Duodenal mucosa (tissue), 2 donors: Measurements from ENCODE around the gene CNN2.

ENCODE experiments used
- H3K27ac ChIP-seq: one replicate; pipeline ENCODE4 v1.7.0; 2013; ENCODE audit warnings: low read depth, low read length
- H3K27me3 ChIP-seq, 2 donors: one replicate each; pipeline ENCODE4 v1.7.0; 2013; ENCODE audit warnings: low read length in 2 of 2, control low read depth in 1 of 2; ENCODE audit not compliant: insufficient read depth in 2 of 2, control insufficient read depth in 1 of 2
- H3K36me3 ChIP-seq, 2 donors: one replicate each; pipeline ENCODE4 v1.7.0; 2013; ENCODE audit warnings: low read length in 2 of 2, control low read depth in 1 of 2; ENCODE audit not compliant: insufficient read depth in 2 of 2, control insufficient read depth in 1 of 2
- H3K4me1 ChIP-seq, 2 donors: one replicate each; pipeline ENCODE4 v1.7.0; 2013; ENCODE audit warnings: low read length in 2 of 2, control low read depth in 1 of 2; ENCODE audit not compliant: insufficient read depth in 2 of 2, control insufficient read depth in 1 of 2
- H3K4me3 ChIP-seq, 2 donors: one replicate each; pipeline ENCODE4 v1.7.0; 2013; ENCODE audit warnings: low read length in 2 of 2, low read depth in 1 of 2
- H3K9ac ChIP-seq, 2 donors: one replicate each; pipeline ENCODE4 v1.7.0; 2013; ENCODE audit warnings: low read length in 2 of 2, low read depth in 1 of 2
- H3K9me3 ChIP-seq, 2 donors: one replicate each; pipeline ENCODE4 v1.7.0; 2013; ENCODE audit warnings: low read length in 2 of 2, control low read depth in 1 of 2; ENCODE audit not compliant: control insufficient read depth in 1 of 2

The CNN2 gene

GRCh38 chr19:995051-995827 is 31.2 kb upstream of the CNN2 start:
- Histone ChIP-seq H3K9me3 (no peaks in the 10 kb centered on the region), H3K27me3 (peaks cover 41 to 42% of the 10 kb centered on the region in 2 donors), H3K27ac (peak overlapping the region; percentile 10), H3K9ac (no peak overlapping the region), H3K36me3 (peaks cover 0 to 9% of the 10 kb centered on the region in 2 donors), H3K4me1 (no peaks in the 10 kb centered on the region), H3K4me3 (no peak overlapping the region)

- Histone ChIP-seq H3K27me3 (peaks cover 47 to 48% of the 10 kb centered on the region in 2 donors), H3K9ac (peak overlapping the region in 1 of 2 donors; percentile 25), H3K4me1 (no peaks in the 10 kb centered on the region), H3K4me3 (peak overlapping the region in 1 of 2 donors; percentile 29), H3K36me3 (no peaks in the 10 kb centered on the region), H3K9me3 (no peaks in the 10 kb centered on the region), H3K27ac (no peak overlapping the region)
These were observed 30.2 kb upstream of the CNN2 start for GRCh38 chr19:996051-996838.

- Histone ChIP-seq H3K9ac (no peak overlapping the region), H3K36me3 (no peaks in the 10 kb centered on the region), H3K4me1 (no peaks in the 10 kb centered on the region), H3K27me3 (peaks cover 51 to 56% of the 10 kb centered on the region in 2 donors), H3K4me3 (no peak overlapping the region), H3K9me3 (no peaks in the 10 kb centered on the region), H3K27ac (no peak overlapping the region)
These were observed 28.3 kb upstream of the CNN2 start for GRCh38 chr19:998064-998463.

GRCh38 chr19:999379-999719 is 27.1 kb upstream of the CNN2 start:
- no peaks in the 10 kb centered on the region for H3K9me3 ChIP-seq
- no peak overlapping the region for H3K27ac ChIP-seq
- H3K4me1 ChIP-seq: no peaks in the 10 kb centered on the region
- H3K36me3 ChIP-seq: no peaks in the 10 kb centered on the region
- H3K27me3 ChIP-seq: peaks cover 51 to 60% of the 10 kb centered on the region in 2 donors
- H3K4me3 ChIP-seq: no peak overlapping the region
- H3K9ac ChIP-seq: no peak overlapping the region

- no peaks in the 10 kb centered on the region for H3K4me1 ChIP-seq
- H3K36me3 ChIP-seq: no peaks in the 10 kb centered on the region
- H3K4me3 ChIP-seq: no peak within 1 kb of the TSS
- peaks cover 51 to 64% of the 10 kb centered on the region in 2 donors for H3K27me3 ChIP-seq
- H3K27ac ChIP-seq: no peak within 1 kb of the TSS
- no peaks in the 10 kb centered on the region for H3K9me3 ChIP-seq
- H3K9ac ChIP-seq: no peak within 1 kb of the TSS
These were observed 26.3 kb upstream of the CNN2 start, which contains the start of gene GRIN3B for GRCh38 chr19:1000095-1000494. Gene GRIN3B, plus strand, starts transcription at chr19:1000419. Its CDS starts 19 bp downstream, at chr19:1000438.

GRCh38 chr19:1000591-1001537 is 25.5 kb upstream of the CNN2 start:
- H3K9ac ChIP-seq: no peak overlapping the region
- no peak overlapping the region for H3K4me3 ChIP-seq
- H3K36me3 ChIP-seq: no peaks in the 10 kb centered on the region
- no peaks in the 10 kb centered on the region for H3K9me3 ChIP-seq
- no peaks in the 10 kb centered on the region for H3K4me1 ChIP-seq
- no peak overlapping the region for H3K27ac ChIP-seq
- H3K27me3 ChIP-seq: peaks cover 44 to 56% of the 10 kb centered on the region in 2 donors

GRCh38 chr19:1001538-1002166 is 24.8 kb upstream of the CNN2 start:
- Histone ChIP-seq H3K4me3 (no peak overlapping the region), H3K36me3 (no peaks in the 10 kb centered on the region), H3K9me3 (no peaks in the 10 kb centered on the region), H3K27me3 (peaks cover 36 to 49% of the 10 kb centered on the region in 2 donors), H3K9ac (no peak overlapping the region), H3K4me1 (no peaks in the 10 kb centered on the region), H3K27ac (no peak overlapping the region)

- no peak overlapping the region for H3K4me3 ChIP-seq
- peaks cover 29 to 42% of the 10 kb centered on the region in 2 donors for H3K27me3 ChIP-seq
These were observed 23.8 kb upstream of the CNN2 start for GRCh38 chr19:1002600-1002999.

GRCh38 chr19:1003283-1003682 is 23.1 kb upstream of the CNN2 start:
- Histone ChIP-seq H3K4me3 (no peak overlapping the region), H3K9ac (no peak overlapping the region), H3K4me1 (no peaks in the 10 kb centered on the region), H3K27ac (no peak overlapping the region), H3K36me3 (no peaks in the 10 kb centered on the region), H3K9me3 (no peaks in the 10 kb centered on the region), H3K27me3 (peaks cover 23 to 35% of the 10 kb centered on the region in 2 donors)

More at GRCh38 chr19:1002600-1002999, 23.8 kb upstream of the CNN2 start:
- no peak overlapping the region for H3K9ac ChIP-seq
- H3K27ac ChIP-seq: no peak overlapping the region
- H3K9me3 ChIP-seq: no peaks in the 10 kb centered on the region
- H3K4me1 ChIP-seq: no peaks in the 10 kb centered on the region
- no peaks in the 10 kb centered on the region for H3K36me3 ChIP-seq
